PC-9 (cell line): ENCODE data around the gene CTNND2.

Experiments
- CTCF ChIP-seq: fragments of 200-600 bp; sonication (generic); conservative IDR thresholded peaks from 2 replicates; pipeline ENCODE4 v1.6.1; 2017; ENCODE audit warnings: mixed run types, antibody characterized with exemption, mild to moderate bottlenecking, moderate library complexity
- EZH2 ChIP-seq: fragments of 200-600 bp; sonication (generic); IDR thresholded peaks from 2 replicates; pipeline ENCODE4 v1.8.0; 2017; ENCODE audit warnings: antibody characterized with exemption, low read depth

DNA sequence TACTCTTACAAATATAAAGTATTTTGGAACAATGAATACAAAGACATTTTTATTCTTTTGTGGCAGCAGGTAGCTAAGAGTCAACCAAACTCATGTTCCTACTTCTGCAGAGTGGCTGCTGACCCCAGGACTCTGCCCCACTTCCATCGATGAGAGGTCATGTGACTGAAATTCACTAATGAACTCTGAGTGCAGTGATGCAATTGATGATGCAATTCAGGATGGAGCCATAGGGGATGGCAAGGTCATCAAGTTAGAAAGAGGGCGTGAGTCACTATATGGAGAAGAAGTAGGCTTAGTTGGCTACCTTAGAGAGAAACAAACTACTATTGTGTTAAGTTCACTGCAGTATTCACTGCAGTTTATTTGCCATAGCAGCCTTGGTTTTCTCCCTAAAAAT, 340.4 kb downstream of the CTNND2 start:
- TF ChIP-seq CTCF (no peak), EZH2 (no peak)
